Mucosa of gallbladder (tissue), 1 donor: Measurements from ENCODE around the gene CETP. TPM values are rescaled to one million over a fixed set of nuclear protein-coding genes. Genes with fewer than 3 reads are reported as not detected.
"Not testable (repeated sequence)": the region's sequence is repeated elsewhere in the genome, so short reads cannot be mapped to it uniquely, and the experiment has no call there.

Experiments
- DNase-seq: peaks from one replicate; pipeline ENCODE4 v3.0.0-alpha.2; 2020; ENCODE audit warnings: low spot score
- total RNA-seq: library from RNA; stranded (reverse); gene quantifications from one replicate; pipeline ENCODE4 v1.2.1, GENCODE V29; 2021
- donor health status: DM: no; HTN: no; CAD: no.

Gene CETP
- total RNA-seq, 1 donor from 2014 or later = 0.26 TPM

DNA sequence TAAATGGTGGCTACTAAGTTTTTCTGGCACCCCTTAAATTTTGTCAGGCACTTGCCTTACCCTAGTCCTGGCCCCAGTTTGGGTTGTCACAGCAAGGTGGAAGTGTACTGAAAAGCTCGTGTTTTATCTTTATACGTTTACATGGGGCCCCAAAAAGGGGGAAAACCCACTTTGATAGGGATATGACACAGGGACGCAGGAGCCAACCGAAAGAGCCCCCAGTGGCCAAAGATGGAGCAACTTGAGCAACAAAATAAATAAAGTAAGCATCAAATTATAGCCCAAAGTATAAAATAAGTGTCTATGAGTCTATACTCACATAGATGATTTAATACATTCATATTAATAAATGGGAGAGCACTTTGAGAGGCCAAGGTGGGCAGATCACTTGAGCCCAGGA is 5.0 kb upstream of the CETP start:
- no peak for DNase-seq

DNA sequence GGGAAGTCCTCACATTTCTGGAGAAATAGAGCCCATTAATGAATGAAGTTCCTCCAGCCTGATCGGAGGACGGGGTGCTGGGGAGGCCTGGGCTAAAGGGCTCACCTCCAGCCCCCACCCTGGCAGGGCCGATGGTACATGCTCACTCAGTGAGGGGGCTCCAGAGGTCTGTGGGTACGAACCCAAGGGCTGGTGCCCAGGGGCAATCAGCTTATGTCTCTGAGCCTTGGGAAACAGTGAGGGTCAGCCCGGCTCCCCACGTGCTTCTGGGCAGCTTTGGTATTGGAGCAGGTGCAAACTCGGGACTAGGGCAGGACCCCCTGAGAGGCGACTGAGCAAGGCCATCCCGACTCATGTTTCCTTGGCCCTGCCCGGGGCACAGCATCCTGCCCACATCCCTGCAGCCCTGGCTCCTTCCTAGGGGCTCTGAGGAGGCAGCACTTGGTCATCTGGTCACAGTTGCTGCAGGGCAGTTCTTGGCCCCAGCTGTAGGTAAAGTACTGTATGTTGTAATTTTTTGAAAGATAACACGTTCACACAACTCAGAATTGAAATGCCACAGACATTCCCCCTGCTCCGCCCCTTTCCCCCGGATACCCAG is 969 bp upstream of the CETP start:
- no peak for DNase-seq

DNA sequence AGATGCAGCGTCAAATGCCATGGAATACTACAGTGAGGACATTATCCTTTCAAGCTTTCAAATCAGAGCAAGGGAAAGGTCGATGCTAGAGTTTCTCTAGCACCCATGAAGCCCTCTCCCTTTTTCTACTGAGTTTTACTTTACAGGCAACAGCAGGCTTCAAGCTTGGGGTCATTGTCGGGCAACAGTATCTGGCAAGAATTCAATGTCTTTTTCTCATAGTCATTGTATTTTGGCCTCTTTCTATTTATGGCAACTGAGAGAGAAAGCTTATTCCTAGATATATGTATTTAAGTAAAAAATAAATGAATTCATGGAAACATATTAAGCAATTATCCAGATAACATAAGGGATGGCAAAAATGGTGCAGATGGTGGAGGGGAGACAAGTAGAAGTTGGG is 364 bp upstream of the CETP start:
- no peak for DNase-seq

DNA sequence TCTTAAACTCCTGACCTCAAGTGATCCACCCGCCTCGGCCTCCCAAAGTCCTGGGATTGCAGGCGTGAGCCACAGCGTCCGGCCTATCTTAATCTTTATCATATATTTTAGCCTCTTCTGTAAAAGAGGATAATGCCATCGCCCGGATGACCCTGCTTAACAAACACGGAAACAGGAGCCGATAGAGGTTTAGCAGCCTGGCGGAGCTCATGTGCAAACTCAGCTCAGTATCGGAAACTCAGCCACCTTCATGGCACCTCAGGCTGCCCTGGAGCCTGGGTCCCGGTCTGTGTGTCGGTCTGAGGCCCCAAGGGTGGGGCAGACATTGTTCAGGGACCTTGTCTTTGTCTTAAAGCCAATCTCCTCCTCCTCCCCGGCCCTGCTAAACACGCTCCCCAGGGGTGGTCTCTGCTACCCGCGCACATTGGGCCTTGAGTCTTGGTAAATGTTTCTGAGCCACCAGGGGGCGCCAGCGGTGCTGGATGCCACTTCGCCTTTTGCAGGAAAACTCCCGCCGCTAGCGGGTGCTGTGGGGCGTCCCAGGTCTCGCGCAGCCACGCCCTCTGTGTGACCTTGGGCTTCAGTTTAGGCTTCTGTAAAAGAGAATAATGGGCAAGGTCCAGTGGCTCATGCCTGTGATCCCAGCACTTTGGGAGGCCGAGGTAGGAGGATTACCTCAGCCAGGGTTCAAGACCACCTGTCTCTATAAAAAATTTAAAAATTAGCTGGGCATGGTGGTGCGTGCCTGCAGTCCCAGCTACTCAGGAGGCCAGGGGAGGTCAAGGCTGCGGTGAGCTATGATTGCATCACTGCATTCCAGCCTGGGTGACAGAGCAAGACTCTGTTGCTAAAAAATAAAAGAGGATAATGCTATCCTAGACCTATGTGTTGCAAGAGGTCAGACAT is 2.7 kb downstream of the CETP start:
- peak; percentile 91 for DNase-seq

DNA sequence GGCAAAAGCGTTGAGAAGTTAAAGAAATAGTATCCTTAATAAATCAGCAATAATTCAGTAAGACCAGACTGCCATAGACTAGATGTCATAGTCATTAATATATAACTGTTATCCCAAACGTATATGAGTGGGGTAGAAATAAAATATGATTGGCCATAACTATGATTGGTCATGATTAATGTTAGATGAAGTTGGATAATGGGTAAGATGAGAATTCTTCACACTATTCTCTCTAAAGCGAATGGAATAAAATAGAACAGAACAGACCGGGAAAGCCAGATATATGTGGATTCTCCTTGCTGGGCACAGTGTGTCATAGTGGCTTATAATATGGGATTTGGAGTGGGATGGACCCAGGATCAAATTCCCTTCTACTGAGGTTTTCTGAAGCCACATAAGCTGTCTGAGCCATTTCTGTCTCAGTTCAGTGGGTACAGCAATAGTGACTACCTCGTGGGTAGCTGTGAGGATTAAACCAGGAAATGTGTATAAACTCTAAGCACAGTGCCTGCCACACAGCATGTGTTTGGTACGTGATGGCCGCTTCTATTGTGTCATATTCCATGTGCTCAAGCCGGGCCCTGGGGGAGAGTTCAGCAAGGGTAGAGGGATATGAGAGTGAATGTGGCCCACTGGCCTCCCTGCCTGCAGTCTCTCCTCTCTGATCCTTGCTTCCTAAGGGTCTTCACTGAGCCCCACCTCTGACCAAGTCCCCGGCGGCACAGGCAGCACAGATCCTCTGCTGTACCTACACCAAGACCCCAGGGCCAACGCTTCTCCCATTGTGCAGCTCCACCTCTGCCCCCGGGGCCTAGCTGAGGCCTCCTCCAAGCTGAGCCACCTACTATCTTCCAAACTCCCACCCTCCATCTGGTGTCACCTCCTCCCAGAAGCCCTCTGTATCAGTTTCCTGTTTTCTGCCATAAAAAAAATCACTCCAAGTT is 3.7 kb downstream of the CETP start:
- DNase-seq = no peak

DNA sequence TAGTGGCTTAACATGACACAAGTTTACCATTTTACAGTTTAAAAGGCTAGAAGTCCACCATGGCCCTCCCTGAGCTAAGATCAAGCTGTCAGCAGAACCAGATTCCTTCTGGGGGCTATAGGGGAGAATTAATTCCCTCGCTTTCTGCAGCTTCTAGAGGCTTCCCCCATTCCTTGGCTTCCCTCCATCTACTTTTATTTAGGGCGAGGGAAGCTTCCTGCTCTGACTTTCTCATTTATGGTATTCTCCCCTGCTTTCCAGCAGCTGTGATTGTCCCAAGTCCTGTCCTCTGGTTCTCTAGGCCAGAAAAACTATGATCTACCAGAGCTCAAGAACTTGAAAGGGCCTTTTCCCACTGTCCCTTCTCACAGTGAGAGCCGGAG is 4.3 kb downstream of the CETP start:
- no peak for DNase-seq

DNA sequence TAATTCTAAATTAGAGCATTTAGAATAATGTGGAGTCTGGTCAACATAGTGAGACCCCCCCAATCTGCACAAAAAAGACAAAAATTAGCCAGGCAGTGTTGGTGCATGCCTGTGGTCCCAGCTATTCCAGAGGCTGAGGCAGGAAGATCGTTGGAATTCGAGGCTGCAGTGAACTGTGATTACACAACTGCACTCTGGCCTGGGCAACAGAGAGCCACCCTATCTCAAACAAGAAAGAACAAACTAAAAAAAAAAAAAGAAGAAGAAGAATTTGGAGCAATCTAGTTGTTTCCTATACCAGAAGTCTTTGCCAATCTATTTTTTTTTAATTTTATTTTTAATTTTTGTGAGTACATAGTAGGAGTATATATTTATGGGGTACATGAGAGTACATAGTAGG is 6.0 kb downstream of the CETP start:
- no peak for DNase-seq

DNA sequence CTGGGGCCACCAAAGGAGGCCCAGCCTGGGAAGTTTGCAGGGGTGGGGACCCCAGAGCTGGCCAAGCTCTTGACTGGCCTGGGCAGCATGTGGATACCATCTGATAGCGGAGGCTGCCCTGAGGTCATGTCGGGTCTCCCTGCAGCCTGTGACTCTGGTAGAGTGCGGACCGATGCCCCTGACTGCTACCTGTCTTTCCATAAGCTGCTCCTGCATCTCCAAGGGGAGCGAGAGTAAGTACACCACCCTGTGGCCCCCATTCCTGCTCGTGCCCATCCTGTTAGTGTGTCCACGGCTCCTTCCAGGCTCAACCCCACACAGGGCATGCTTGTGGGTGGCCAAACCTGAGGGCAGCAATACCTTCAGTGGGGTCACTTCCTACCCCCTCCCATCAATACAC is 8.0 kb downstream of the CETP start:
- DNase-seq = no peak

DNA sequence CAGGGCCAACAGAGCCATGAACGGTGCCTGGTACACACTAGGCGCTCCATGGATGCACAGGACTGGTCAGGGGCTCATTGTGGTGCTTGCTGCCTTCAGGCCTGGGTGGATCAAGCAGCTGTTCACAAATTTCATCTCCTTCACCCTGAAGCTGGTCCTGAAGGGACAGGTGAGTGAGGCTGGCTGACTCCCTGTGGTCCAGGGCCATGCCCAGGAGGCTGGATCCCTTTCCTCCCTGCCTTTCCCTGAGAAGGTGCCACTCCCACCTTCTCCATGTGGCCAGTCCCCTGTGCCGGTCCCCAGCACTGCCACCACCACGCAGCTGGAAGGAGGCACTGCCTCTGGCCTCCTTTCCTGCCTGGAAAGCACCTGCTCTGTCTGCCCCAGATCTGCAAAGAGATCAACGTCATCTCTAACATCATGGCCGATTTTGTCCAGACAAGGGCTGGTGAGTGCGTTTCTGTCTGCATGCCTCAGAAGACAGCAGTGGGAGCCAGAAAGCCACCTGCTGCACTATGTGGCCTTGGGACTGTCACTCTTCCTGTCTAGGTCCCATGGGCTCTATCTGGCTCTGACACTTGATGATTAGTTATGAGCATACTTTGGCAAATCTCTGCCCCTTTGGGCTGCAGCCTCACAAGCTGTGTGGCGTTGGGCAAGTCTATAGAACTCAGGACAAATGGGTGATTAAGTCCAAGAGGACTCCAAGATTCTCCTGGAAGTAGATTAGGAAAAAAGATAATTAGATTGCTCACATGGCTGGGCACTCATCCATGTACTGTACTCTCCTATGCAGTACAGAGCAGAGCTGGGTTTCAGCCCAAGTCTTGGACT is 9.4 kb downstream of the CETP start:
- no peak for DNase-seq

DNA sequence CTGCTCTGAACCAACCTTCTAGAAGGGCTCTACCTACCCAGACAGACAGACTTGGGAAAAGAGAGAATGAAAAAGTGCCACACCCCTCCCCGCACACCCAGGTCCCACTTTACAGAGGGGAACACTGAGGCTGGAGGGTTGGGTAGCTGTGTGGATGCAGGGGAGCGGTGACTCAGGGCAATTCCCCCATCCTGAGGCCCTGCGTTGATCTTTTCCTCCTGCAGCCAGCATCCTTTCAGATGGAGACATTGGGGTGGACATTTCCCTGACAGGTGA is 10.0 kb downstream of the CETP start:
- DNase-seq = no peak

DNA sequence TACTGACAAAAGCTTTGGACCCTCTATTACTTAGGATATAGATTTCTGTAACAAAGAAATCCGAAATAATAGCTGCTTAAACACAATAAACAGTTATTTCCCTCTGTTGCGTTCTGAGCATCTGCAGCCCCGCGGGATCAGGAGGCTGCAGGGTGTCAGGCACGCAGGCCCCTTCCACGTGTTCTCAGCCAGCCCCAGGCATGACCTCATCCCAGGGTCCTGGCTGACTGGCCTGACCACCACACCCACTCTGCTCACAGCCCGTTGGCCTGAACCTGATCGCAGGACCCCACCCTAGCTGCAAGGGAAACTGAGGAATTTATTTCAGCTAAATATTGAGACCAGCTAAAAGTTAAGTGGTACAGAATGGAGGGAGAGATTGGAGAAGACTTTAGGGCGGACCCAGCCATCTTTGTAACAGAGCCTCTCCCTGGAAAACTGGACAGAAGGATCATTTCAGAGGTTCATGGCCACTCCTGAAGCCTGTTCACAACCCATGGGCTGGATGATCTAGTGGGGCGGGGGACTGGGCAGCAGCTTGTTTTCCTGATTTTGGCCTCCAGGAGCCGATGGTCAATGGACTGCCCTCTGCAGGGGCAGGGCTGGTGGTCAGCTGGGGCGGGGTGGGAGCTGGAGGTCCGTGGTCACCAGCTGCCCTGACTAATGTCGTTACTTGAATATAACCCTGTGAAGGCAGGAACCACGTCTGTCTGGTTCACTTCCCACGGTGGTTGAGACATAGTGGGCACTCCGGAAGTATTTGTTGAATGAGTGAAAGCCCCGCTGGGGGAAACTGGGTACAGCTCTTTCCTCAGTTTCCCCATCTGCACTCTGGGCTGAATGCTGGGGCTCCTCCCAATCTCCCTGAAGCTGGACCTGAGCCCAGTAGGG is 10.9 kb downstream of the CETP start:
- DNase-seq = no peak

DNA sequence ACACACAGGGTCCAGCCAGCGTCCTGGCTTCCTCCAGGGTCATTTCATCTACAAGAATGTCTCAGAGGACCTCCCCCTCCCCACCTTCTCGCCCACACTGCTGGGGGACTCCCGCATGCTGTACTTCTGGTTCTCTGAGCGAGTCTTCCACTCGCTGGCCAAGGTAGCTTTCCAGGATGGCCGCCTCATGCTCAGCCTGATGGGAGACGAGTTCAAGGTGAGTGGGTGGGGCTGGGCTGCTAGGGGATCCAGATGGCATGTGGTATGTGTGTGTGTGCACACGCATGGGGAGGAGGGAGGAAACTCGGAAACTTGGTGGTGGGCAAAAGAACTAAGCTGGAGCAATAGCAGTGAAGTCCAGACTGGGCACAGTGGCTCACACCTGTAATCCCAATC is 11.5 kb downstream of the CETP start:
- no peak for DNase-seq

DNA sequence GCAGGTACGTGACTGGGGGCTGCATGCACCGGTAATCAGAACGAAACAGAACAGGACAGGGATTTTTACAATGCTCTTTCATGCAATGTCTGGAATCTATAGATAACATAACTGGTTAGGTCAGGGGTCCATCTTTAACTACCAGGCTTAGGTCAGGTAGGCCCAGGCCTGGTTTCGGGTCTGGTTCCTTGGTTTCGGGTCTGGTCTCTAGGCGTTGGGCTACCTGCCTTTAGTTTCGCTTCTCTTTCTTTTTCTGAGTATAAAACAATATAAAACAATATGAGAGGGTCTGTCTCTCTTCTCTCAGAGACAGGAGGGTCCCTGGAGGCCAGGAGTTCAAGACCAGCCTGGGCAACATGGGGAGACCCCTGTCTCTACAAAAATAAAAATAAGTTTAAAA is 12.1 kb downstream of the CETP start:
- not testable (repeated sequence) for DNase-seq

DNA sequence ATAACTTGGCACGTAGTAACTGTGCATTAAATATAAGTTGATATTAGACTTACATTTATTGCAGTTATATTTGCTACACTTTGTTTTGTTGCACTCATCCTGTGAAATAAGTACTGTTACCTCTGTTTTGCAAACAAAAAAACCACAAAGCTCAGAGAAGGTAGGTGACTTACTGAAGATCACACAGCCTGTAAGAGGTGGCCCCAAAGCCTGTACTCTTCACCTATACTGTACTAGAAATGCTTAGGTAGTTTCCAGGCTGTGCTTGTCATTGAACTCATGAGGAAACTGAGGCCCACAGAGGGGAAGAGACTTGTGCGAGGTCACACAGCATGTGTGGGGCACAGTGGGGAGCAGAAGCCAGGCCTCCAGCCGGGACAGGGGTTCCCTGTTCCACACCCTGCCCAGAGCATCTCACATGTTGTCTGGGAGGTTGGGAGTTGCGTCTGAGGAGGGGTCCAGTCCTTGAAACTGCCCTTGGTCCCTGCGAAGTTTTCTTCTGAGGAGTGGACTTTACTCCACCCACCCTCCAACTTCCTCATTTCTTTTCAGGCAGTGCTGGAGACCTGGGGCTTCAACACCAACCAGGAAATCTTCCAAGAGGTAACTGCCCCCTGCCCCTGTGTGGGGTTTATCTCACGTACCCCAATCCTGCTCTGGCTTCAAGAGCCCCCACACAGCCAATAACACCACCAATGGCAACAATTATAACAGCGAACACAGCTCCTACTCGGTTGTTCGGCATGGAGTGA is 13.0 kb downstream of the CETP start:
- no peak for DNase-seq

DNA sequence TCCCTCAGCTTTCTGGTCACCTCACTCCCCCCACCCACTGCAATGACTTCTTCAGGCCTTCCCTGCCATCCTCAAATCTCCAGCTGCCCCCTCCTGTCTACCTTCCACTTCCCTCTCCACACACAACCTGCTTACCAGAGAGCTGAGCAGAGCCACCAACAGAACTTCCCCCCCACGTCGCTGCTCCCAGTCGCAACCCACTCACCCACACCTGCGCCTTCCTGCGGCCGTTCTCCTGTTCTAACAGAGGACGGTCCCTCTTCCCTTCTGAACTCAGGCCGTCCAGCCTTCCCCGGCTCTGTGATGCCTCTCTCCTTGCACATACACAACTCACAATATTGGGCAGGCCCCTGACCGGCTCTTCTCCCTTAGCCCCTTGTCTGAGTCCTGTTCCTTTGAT is 14.0 kb downstream of the CETP start:
- no peak for DNase-seq

DNA sequence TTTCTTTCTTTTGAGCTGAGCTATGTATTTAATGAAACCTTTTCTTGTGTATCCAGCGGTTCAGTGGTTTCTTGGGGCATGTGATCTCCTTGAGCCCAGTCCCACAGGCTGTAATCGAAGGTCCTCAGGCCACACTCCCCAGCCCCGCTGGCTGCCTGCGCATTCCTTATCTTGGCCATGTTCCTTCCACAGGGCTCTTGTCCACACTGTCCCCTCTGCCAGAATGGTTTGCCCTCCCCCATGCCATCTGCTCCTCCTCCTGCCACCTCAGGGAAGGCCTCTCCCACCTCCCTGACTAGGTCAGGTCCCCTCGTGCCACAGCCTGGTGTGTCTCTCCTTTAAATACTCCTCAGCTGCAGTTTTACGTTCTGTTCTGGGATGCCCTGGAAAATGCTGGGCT is 15.5 kb downstream of the CETP start:
- DNase-seq = no peak

DNA sequence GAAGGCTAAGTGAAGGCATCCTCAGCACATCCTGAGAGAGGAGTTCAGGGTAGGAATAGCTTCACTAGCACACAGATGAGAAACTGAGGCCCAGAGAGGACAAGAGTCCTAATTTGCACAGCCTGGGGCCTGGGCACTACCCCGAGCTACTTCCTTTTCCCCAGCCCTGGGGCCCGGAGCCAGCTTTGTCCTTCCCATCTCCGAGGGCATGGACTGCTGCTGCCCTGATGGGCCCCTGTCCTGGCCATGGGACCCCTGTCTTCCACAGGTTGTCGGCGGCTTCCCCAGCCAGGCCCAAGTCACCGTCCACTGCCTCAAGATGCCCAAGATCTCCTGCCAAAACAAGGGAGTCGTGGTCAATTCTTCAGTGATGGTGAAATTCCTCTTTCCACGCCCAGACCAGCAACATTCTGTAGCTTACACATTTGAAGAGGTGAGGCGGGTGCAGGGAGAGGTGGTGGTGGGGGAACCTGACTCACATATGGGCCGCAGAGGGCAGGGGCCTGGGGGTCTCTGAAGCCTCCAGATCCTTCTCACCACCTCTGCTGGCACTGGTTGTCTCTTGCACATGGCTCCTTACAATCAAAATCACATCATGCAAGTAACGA is 16.2 kb downstream of the CETP start:
- DNase-seq = no peak

DNA sequence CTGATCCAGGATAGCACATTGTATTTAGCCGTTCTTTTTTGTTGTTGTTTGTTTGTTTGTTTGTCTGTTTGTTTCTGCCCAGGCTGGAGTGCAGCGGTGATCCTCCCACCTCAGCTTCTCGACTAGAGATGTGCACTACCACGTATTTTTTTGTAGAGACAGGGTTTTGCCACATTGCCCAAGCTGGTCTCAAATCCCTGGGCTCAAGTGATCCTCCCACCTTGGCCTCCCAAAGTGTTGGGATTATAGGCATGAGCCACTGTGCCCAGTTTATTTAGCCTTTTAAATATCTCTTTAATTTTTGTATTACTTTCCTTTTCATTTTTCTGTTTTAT is 18.4 kb downstream of the CETP start:
- no peak for DNase-seq

DNA sequence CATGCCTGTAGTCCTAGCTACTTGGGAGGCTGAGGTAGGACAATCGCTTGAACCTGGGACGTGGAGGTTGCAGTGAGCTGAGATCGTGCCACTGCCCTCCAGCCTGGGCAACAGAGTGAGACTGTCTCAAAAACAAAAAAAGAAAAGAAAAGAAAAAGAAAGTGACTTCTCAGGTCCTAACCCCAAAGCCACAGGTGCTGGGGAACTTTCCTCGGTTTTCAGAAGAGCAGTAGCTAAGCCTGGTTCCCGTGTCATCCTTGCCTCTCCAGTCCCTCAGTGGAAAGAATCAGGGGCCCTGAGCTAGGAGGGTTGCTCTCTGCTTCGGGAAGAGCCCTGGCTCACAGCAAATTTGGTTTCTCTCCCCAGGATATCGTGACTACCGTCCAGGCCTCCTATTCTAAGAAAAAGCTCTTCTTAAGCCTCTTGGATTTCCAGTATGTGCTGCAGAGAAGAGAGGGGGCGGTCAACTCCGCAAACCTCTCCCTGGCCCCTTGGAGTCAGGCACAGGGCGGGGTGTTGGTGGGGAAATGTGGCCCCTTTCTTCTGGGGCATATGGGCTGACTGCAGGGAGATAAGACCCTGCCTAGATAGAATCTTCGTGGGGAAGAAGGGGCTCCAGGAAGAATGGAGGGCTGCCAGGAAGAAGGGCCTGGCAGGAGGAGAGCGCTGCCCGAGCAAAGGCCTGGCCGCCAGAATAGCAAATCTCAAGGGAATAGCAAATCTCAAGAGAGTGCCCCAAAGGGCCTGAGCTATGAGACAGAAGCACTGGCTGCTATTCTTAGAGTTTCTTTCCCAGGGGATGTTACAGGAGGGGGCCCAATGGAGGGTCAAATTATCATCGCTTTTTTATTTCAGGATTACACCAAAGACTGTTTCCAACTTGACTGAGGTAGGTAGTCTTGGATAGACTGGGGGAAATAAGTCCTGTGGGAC is 19.3 kb downstream of the CETP start:
- DNase-seq = no peak
